Activated T-helper 1 cell treated with anti-CD3 and anti-CD28 coated beads, Interleukin-12 subunit alpha, Interleukin-12 subunit beta, Interleukin-2, Interleukin-4 antibody, amounts not matched to agents 30 ng/mL and 10 ng/mL and 1 ng/mL, durations not matched to agents 14 hours and 24 hours and 36 hours (primary cell): ENCODE measurements around the gene C1QTNF2. TPM values are rescaled to one million over a fixed set of nuclear protein-coding genes. Genes with fewer than 3 reads are reported as not detected.
A peak's percentile ranks its signal among the peaks of the same experiment; 100 is the strongest.

Experiments used
- DNase-seq: peaks from one replicate; pipeline ENCODE4 v3.0.0; 2021; ENCODE audit warnings: low spot score
- H3K27ac Mint-ChIP-seq: one replicate; pipeline ENCODE4 v1.8.0; 2021; ENCODE audit warnings: mild to moderate bottlenecking, mixed read lengths
- H3K27me3 Mint-ChIP-seq: one replicate; pipeline ENCODE4 v1.8.0; 2022; ENCODE audit warnings: mild to moderate bottlenecking, moderate library complexity, mixed read lengths; ENCODE audit not compliant: insufficient read depth
- H3K36me3 Mint-ChIP-seq: one replicate; pipeline ENCODE4 v1.8.0; 2021; ENCODE audit warnings: low read depth, mixed read lengths
- H3K4me1 Mint-ChIP-seq: one replicate; pipeline ENCODE4 v1.8.0; 2021; ENCODE audit warnings: low read depth, mixed read lengths
- H3K4me3 Mint-ChIP-seq: one replicate; pipeline ENCODE4 v1.8.0; 2021; ENCODE audit warnings: mild to moderate bottlenecking, moderate library complexity, mixed read lengths
- H3K9me3 Mint-ChIP-seq: one replicate; pipeline ENCODE4 v1.8.0; 2021; ENCODE audit warnings: mixed read lengths
- intact Hi-C: fragments of 100-400 bp; cut with micrococcal nuclease; formaldehyde crosslinking; loops from one replicate; pipeline ENCODE4 v1.15.1; 2024
- total RNA-seq: library from RNA; stranded (reverse); gene quantifications from 2 replicates; pipeline ENCODE4 v1.2.3, GENCODE V29; 2022

C1QTNF2 gene
- total RNA-seq = not detected in 2 replicates

- no peaks in the 10 kb centered on the region for H3K36me3 Mint-ChIP-seq
- intact Hi-C loops = no loop called here
- peaks cover 75% of the 10 kb centered on the region for H3K27me3 Mint-ChIP-seq
- H3K4me3 Mint-ChIP-seq = peak within 1 kb of the TSS; percentile 43
- no peak for DNase-seq
- H3K9me3 Mint-ChIP-seq = no peaks in the 10 kb centered on the region
- peaks cover 13% of the 10 kb centered on the region for H3K4me1 Mint-ChIP-seq
- H3K27ac Mint-ChIP-seq = no peak within 1 kb of the TSS
Measured at GRCh38 chr5:160369990-160370712, at the start of gene C1QTNF2. C1QTNF2 (minus strand) TSS chr5:160370626; CDS start chr5:160355011, 15,615 bp downstream.

GRCh38 chr5:160420331-160420610, 49.8 kb upstream of the C1QTNF2 start:
- intact Hi-C loops = loop anchor here (5.0 kb wide), 1 partner anchor 1213 kb away; the partner anchor contains the start of gene RNF145
- H3K36me3 Mint-ChIP-seq = peaks cover 25% of the 10 kb centered on the region

GRCh38 chr5:160419458-160420330, 49.3 kb upstream of the C1QTNF2 start:
- peak overlapping the region; percentile 95 for H3K27ac Mint-ChIP-seq
- no peaks in the 10 kb centered on the region for H3K9me3 Mint-ChIP-seq
- H3K27me3 Mint-ChIP-seq = no peaks in the 10 kb centered on the region
- DNase-seq = no peak
- intact Hi-C loops = loop anchor here (1.0 to 10.0 kb wide), 6 partner anchors 19 to 1212 kb away; partner anchors contain the start of genes FAM200C, RNF145 and TTC1
- H3K4me1 Mint-ChIP-seq = peaks cover 85% of the 10 kb centered on the region
- H3K4me3 Mint-ChIP-seq = peak overlapping the region; percentile 94
- peaks cover 23% of the 10 kb centered on the region for H3K36me3 Mint-ChIP-seq

More at GRCh38 chr5:160420331-160420610, 49.8 kb upstream of the C1QTNF2 start:
- H3K4me1 Mint-ChIP-seq = peaks cover 85% of the 10 kb centered on the region
- peak overlapping the region; percentile 94 for H3K4me3 Mint-ChIP-seq
- DNase-seq = no peak
- peak overlapping the region; percentile 95 for H3K27ac Mint-ChIP-seq
- no peaks in the 10 kb centered on the region for H3K27me3 Mint-ChIP-seq
- H3K9me3 Mint-ChIP-seq = no peaks in the 10 kb centered on the region

GRCh38 chr5:160418561-160419457, 48.4 kb upstream of the C1QTNF2 start, which contains the start of gene SLU7:
SLU7 (minus strand) TSS chr5:160419081; CDS start chr5:160415294, 3,787 bp downstream.
- Mint-ChIP-seq H3K9me3 (no peaks in the 10 kb centered on the region), H3K36me3 (peaks cover 16% of the 10 kb centered on the region), H3K27me3 (no peaks in the 10 kb centered on the region), H3K4me3 (peak within 1 kb of the TSS; percentile 94), H3K27ac (peak within 1 kb of the TSS; percentile 95), H3K4me1 (peaks cover 77% of the 10 kb centered on the region)
- DNase-seq = peak; percentile 91
- intact Hi-C loops = loop anchor here (1.0 to 10.0 kb wide), 5 partner anchors 19 to 964 kb away; partner anchors contain the start of genes FAM200C and TTC1

- intact Hi-C loops = loop anchor here (1.0 to 2.0 kb wide), 2 partner anchors 20 to 281 kb away; partner anchors contain the start of genes PWWP2A and SLU7
- peak; percentile 74 for DNase-seq
- Mint-ChIP-seq H3K36me3 (peaks cover 18% of the 10 kb centered on the region), H3K4me3 (peak within 1 kb of the TSS; percentile 87), H3K27ac (peak within 1 kb of the TSS; percentile 84), H3K4me1 (peaks cover 18% of the 10 kb centered on the region), H3K9me3 (no peaks in the 10 kb centered on the region), H3K27me3 (no peaks in the 10 kb centered on the region)
Measured at GRCh38 chr5:160399402-160400353, 29.3 kb upstream of the C1QTNF2 start, which contains the start of gene FAM200C. FAM200C (minus strand) TSS chr5:160400054; CDS start chr5:160395490, 4,564 bp downstream.

- Mint-ChIP-seq H3K9me3 (no peaks in the 10 kb centered on the region), H3K27me3 (no peaks in the 10 kb centered on the region), H3K36me3 (peaks cover 13% of the 10 kb centered on the region), H3K4me1 (peaks cover 18% of the 10 kb centered on the region), H3K27ac (no peak overlapping the region), H3K4me3 (peak overlapping the region; percentile 87)
- no peak for DNase-seq
- intact Hi-C loops = no loop called here
Measured at GRCh38 chr5:160398806-160399205, 28.4 kb upstream of the C1QTNF2 start.

GRCh38 chr5:160397492-160397891, 27.1 kb upstream of the C1QTNF2 start:
- H3K27ac Mint-ChIP-seq = no peak overlapping the region
- H3K4me1 Mint-ChIP-seq = peaks cover 18% of the 10 kb centered on the region
- no peak overlapping the region for H3K4me3 Mint-ChIP-seq
- H3K9me3 Mint-ChIP-seq = no peaks in the 10 kb centered on the region
- DNase-seq = no peak
- H3K27me3 Mint-ChIP-seq = no peaks in the 10 kb centered on the region
- intact Hi-C loops = no loop called here
- H3K36me3 Mint-ChIP-seq = peaks cover 6% of the 10 kb centered on the region

- Mint-ChIP-seq H3K36me3 (peaks cover 2% of the 10 kb centered on the region), H3K9me3 (no peaks in the 10 kb centered on the region), H3K27me3 (no peaks in the 10 kb centered on the region), H3K4me1 (peaks cover 16% of the 10 kb centered on the region), H3K4me3 (no peak overlapping the region), H3K27ac (no peak overlapping the region)
- no peak for DNase-seq
- intact Hi-C loops = no loop called here
Measured at GRCh38 chr5:160395111-160395510, 24.7 kb upstream of the C1QTNF2 start.

- DNase-seq = no peak
- Mint-ChIP-seq H3K36me3 (no peaks in the 10 kb centered on the region), H3K4me3 (no peak overlapping the region), H3K27me3 (peaks cover 4% of the 10 kb centered on the region), H3K4me1 (no peaks in the 10 kb centered on the region), H3K27ac (no peak overlapping the region), H3K9me3 (peaks cover 13% of the 10 kb centered on the region)
- intact Hi-C loops = loop anchor here (1.0 kb wide), 1 partner anchor 369 kb away; no protein-coding TSS in a partner anchor
Measured at GRCh38 chr5:160390787-160391696, 20.6 kb upstream of the C1QTNF2 start.

GRCh38 chr5:160387445-160387844, 17.0 kb upstream of the C1QTNF2 start:
- H3K4me1 Mint-ChIP-seq = no peaks in the 10 kb centered on the region
- H3K27me3 Mint-ChIP-seq = peaks cover 18% of the 10 kb centered on the region
- peaks cover 13% of the 10 kb centered on the region for H3K9me3 Mint-ChIP-seq
- no peak for DNase-seq
- no peak overlapping the region for H3K4me3 Mint-ChIP-seq
- no peaks in the 10 kb centered on the region for H3K36me3 Mint-ChIP-seq
- no peak overlapping the region for H3K27ac Mint-ChIP-seq
- intact Hi-C loops = no loop called here
